Esophagus squamous epithelium (tissue), 4 donors: Measurements from ENCODE around the gene MTM1.

Experiments
- CTCF ChIP-seq, 6 experiments: fragments of 450-650 bp in 4 of 6; fragments of 200-600 bp in 2 of 6; sonication (generic) in 2 of 6; IDR thresholded peaks; one replicate each; pipeline ENCODE4 v1.5.1; 2016 to 2019; ENCODE audit warnings: antibody characterized with exemption in 6 of 6, mild to moderate bottlenecking in 4 of 6, moderate library complexity in 4 of 6
- POLR2A ChIP-seq, 4 donors: fragments of 450-650 bp; IDR thresholded peaks; one replicate each; pipeline ENCODE4 v1.6.1; 2017; ENCODE audit warnings: antibody characterized with exemption in 4 of 4, mild to moderate bottlenecking in 4 of 4, moderate library complexity in 3 of 4

DNA sequence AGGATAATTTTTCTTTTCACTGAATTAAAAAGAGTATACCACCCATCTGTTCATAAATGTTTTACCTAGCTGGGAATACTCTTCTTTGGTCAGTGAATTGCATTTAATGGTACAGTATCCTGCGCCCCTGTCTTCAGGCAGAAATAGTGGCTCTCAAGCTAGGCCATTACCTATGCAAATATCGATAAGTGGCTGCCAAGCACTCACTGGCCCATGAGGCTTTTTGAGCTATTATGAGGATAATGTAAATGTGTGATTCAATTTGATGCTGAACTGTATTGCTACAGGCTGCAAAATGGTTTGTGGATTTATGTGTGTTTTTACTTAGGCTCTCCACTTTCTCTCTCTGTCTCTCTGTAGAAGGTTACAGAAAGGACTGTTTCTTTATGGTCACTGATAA, 94.7 kb downstream of the MTM1 start:
- TF ChIP-seq POLR2A (IDR thresholded peaks at IDR 0.05) (no peak), CTCF (IDR thresholded peaks at IDR 0.05) (no peak)
